Astrocyte (in vitro differentiated cells and primary cell): ENCODE measurements around the gene PPM1H. TPM values are rescaled to one million over a fixed set of nuclear protein-coding genes. Genes with fewer than 3 reads are reported as not detected.

Experiments
- DNase-seq: peaks from one replicate; pipeline ENCODE4 v3.0.0-alpha.2; 2010; ENCODE audit warnings: low read depth
- FAIRE-seq: peaks from 2 replicates; lab custom pipeline; 2011; peaks lifted over from hg19 to GRCh38; lab: Jason Lieb, UNC
- H2AFZ ChIP-seq: 2 replicates; pipeline ENCODE4 v1.6.0; 2012; ENCODE audit warnings: low read depth, low read length, inconsistent platforms
- H3K27ac ChIP-seq: 2 replicates; pipeline ENCODE4 v1.5.1; 2011; ENCODE audit warnings: low read depth, low read length, inconsistent platforms
- H3K27me3 ChIP-seq: 2 replicates; pipeline ENCODE4 v1.6.0; 2011; ENCODE audit warnings: low read length, inconsistent platforms; ENCODE audit not compliant: insufficient read depth
- H3K36me3 ChIP-seq: 2 replicates; pipeline ENCODE4 v1.5.1; 2011; ENCODE audit warnings: low read length, inconsistent platforms; ENCODE audit not compliant: insufficient read depth
- H3K4me1 ChIP-seq: 2 replicates; pipeline ENCODE4 v1.5.1; 2011; ENCODE audit warnings: low read length, inconsistent platforms; ENCODE audit not compliant: insufficient read depth
- H3K4me2 ChIP-seq: 2 replicates; pipeline ENCODE4 v1.6.0; 2012; ENCODE audit warnings: low read length, inconsistent platforms
- H3K4me3 ChIP-seq: 2 replicates; pipeline ENCODE4 v1.5.1; 2011; ENCODE audit warnings: low read depth, mild to moderate bottlenecking, low read length, inconsistent platforms; ENCODE audit not compliant: insufficient read depth
- H3K79me2 ChIP-seq: 2 replicates; pipeline ENCODE4 v1.6.0; 2012; ENCODE audit warnings: mild to moderate bottlenecking, low read length, inconsistent platforms; ENCODE audit not compliant: insufficient read depth
- H3K9ac ChIP-seq: 2 replicates; pipeline ENCODE4 v1.6.0; 2012; ENCODE audit warnings: mild to moderate bottlenecking, low read length, inconsistent platforms
- H3K9me3 ChIP-seq: 2 replicates; pipeline ENCODE4 v1.5.1; 2012; ENCODE audit warnings: low read depth, mild to moderate bottlenecking, low read length, inconsistent platforms; ENCODE audit not compliant: insufficient read depth
- H4K20me1 ChIP-seq: 2 replicates; pipeline ENCODE4 v1.6.0; 2012; ENCODE audit warnings: low read length, inconsistent platforms; ENCODE audit not compliant: insufficient read depth
- H3K27ac Mint-ChIP-seq: one replicate; pipeline ENCODE4 v1.8.0; 2021; ENCODE audit warnings: mild to moderate bottlenecking, mixed read lengths; ENCODE audit not compliant: unreplicated experiment
- H3K27me3 Mint-ChIP-seq: one replicate; pipeline ENCODE4 v1.8.0; 2021; ENCODE audit warnings: low read depth, mixed read lengths; ENCODE audit not compliant: unreplicated experiment
- H3K36me3 Mint-ChIP-seq: one replicate; pipeline ENCODE4 v1.8.0; 2021; ENCODE audit warnings: low read depth, mixed read lengths; ENCODE audit not compliant: unreplicated experiment
- H3K4me1 Mint-ChIP-seq: one replicate; pipeline ENCODE4 v1.8.0; 2021; ENCODE audit warnings: low read depth, mixed read lengths; ENCODE audit not compliant: unreplicated experiment
- H3K4me3 Mint-ChIP-seq: one replicate; pipeline ENCODE4 v1.8.0; 2021; ENCODE audit warnings: mild to moderate bottlenecking, moderate library complexity, mixed read lengths; ENCODE audit not compliant: unreplicated experiment
- H3K9me3 Mint-ChIP-seq: one replicate; pipeline ENCODE4 v1.8.0; 2021; ENCODE audit warnings: mild to moderate bottlenecking, mixed read lengths; ENCODE audit not compliant: unreplicated experiment
- CTCF ChIP-seq: IDR thresholded peaks from 2 replicates; pipeline ENCODE4 v1.5.1; 2011; ENCODE audit warnings: low read depth, mild to moderate bottlenecking, inconsistent platforms, low read length, moderate library complexity; ENCODE audit not compliant: insufficient read depth
- EZH2 ChIP-seq: IDR thresholded peaks from 2 replicates; pipeline ENCODE4 v1.6.1; 2012; ENCODE audit warnings: mild to moderate bottlenecking, low read length, inconsistent platforms; ENCODE audit not compliant: insufficient read depth
- total RNA-seq: library from RNA; stranded (reverse); gene quantifications from 2 replicates; pipeline ENCODE4 v1.2.1, GENCODE V29; 2021

PPM1H gene
- total RNA-seq, 1 donor from 2014 or later = 7.8 TPM

- Histone ChIP-seq H3K79me2 (peaks cover 61% of the 10 kb centered on the region), H3K27me3 (no peaks in the 10 kb centered on the region), H3K36me3 (no peaks in the 10 kb centered on the region), H4K20me1 (peaks cover 28% of the 10 kb centered on the region), H3K9ac (peak overlapping the region; percentile 100), H3K4me3 (peak overlapping the region; percentile 99), H3K4me1 (peaks cover 6% of the 10 kb centered on the region), H3K9me3 (no peaks in the 10 kb centered on the region), H2AFZ (peak overlapping the region; percentile 86), H3K4me2 (peak overlapping the region; percentile 92), H3K27ac (peak overlapping the region; percentile 99)
- H3K4me3 Mint-ChIP-seq = peak overlapping the region; percentile 87
- no peaks in the 10 kb centered on the region for H3K9me3 Mint-ChIP-seq
- peak overlapping the region; percentile 97 for H3K27ac Mint-ChIP-seq
- H3K36me3 Mint-ChIP-seq = no peaks in the 10 kb centered on the region
- FAIRE-seq (no peak), DNase-seq (peak; percentile 89)
- TF ChIP-seq CTCF (no peak), EZH2 (no peak)
- H3K27me3 Mint-ChIP-seq = no peaks in the 10 kb centered on the region
- peaks cover 17% of the 10 kb centered on the region for H3K4me1 Mint-ChIP-seq
Measured at GRCh38 chr12:62602255-62603060, 332.5 kb downstream of the PPM1H start.

GRCh38 chr12:62601765-62602164 lies 333.2 kb downstream of the PPM1H start:
- peak overlapping the region; percentile 31 for H3K27ac Mint-ChIP-seq
- DNase-seq (no peak), FAIRE-seq (no peak)
- Histone ChIP-seq H3K27me3 (no peaks in the 10 kb centered on the region), H3K9ac (peak overlapping the region; percentile 100), H4K20me1 (peaks cover 22% of the 10 kb centered on the region), H3K27ac (peak overlapping the region; percentile 99), H3K4me1 (peaks cover 6% of the 10 kb centered on the region), H2AFZ (no peak overlapping the region), H3K79me2 (peaks cover 54% of the 10 kb centered on the region), H3K36me3 (no peaks in the 10 kb centered on the region), H3K4me3 (peak overlapping the region; percentile 99), H3K4me2 (peak overlapping the region; percentile 92), H3K9me3 (no peaks in the 10 kb centered on the region)
- H3K36me3 Mint-ChIP-seq = no peaks in the 10 kb centered on the region
- TF ChIP-seq CTCF (no peak), EZH2 (no peak)
- H3K27me3 Mint-ChIP-seq = no peaks in the 10 kb centered on the region
- H3K4me3 Mint-ChIP-seq = peak overlapping the region; percentile 87
- H3K9me3 Mint-ChIP-seq = no peaks in the 10 kb centered on the region
- peaks cover 17% of the 10 kb centered on the region for H3K4me1 Mint-ChIP-seq
